ENCODE measurements around the gene DCST2.

- TF ChIP-seq POLR2A (IDR thresholded peaks at IDR 0.05) (no peak), CTCF (IDR thresholded peaks at IDR 0.05) (no peak)
Measured at GRCh38 chr1:155011437-155012025, 22.1 kb downstream of the DCST2 start.

All from heart left ventricle (tissue), 13 donors.